ENCODE measurements around the gene HFE.
"Not testable (repeated sequence)": the region's sequence is repeated elsewhere in the genome, so short reads cannot be mapped to it uniquely, and the experiment has no call there.

HFE gene

GRCh38 chr6:26107935-26108334 is 20.7 kb downstream of the HFE start:
- no peak for DNase-seq (ENCODE audit: low read depth in 2 of 2)

- no peak for DNase-seq (ENCODE audit: low read depth in 2 of 2)
Observed at GRCh38 chr6:26109772-26110171, 22.5 kb downstream of the HFE start.

GRCh38 chr6:26113570-26113969 is 26.3 kb downstream of the HFE start:
- no peak for DNase-seq (ENCODE audit: low read depth in 2 of 2)

GRCh38 chr6:26115226-26115625 is 28.0 kb downstream of the HFE start:
- no peak for DNase-seq (ENCODE audit: low read depth in 2 of 2)

GRCh38 chr6:26116267-26116666 is 29.0 kb downstream of the HFE start:
- DNase-seq (ENCODE audit: low read depth in 2 of 2): no peak

DNA sequence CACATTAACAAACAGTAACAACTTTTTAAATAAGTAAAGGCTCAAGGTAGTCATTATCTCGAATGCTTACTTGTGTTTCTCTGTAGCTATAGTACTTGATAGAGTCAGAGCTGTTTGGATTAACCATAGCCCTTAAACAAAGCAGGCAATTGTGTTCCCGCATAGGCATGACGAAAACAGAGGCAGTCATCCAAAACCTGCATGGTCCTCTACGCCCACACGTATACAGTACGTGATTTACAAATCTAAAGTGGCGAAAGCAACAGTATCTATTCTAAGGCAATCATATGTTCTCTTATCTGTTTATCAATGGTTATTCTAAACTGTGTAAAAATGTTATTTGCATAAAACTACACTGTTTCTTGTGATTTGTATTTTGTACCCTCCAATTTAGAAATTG is 31.8 kb downstream of the HFE start:
- DNase-seq (ENCODE audit: low read depth in 2 of 2): no peak

DNA sequence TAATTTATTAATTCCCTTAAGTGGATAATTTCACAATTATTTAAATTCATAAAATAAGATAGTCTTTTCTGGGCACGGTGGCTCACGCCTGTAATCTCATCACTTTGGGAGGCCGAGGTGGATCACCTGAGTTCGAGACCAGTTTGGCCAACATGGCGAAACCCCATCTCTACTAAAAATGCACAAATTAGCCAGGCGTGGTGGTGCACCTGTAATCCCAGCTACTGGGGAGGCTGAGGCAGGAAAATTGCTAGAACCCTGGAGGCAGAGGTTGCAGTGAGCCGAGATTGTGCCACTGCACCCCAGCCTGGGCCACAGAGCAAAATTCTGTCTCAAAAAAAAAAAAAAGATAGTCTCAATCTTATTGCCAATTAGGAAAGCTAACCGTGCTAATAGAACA is 32.9 kb downstream of the HFE start:
- not testable (repeated sequence) for DNase-seq (ENCODE audit: low read depth in 2 of 2)

DNA sequence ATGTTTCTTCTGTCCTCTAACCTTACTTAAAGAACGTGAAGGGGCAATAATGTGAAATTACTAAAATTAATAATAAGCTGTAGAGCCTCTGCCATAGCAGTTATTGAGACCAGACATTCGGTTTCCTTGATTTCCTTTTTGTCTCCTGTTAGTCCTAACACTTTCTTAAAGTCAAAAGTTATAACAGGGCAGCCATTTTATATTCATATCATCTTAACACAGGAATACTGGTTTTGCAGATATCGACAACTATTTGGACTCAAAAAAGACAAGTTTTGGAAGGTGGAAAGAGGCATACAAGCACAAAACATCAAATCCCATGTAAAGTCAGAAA is 33.5 kb downstream of the HFE start:
- no peak for DNase-seq (ENCODE audit: low read depth in 2 of 2)

- no peak for DNase-seq (ENCODE audit: low read depth in 2 of 2)
Observed at GRCh38 chr6:26121141-26122004, 34.1 kb downstream of the HFE start.

GRCh38 chr6:26122005-26122388 is 34.8 kb downstream of the HFE start:
- DNase-seq (ENCODE audit: low read depth in 2 of 2): no peak

GRCh38 chr6:26122402-26122792 is 35.2 kb downstream of the HFE start:
- DNase-seq (ENCODE audit: low read depth in 2 of 2): no peak

- peak; percentile 86 to 95 for DNase-seq (ENCODE audit: low read depth in 2 of 2)
Observed at GRCh38 chr6:26122793-26123674, 35.8 kb downstream of the HFE start.

GRCh38 chr6:26123675-26123946 is 36.4 kb downstream of the HFE start:
- peak in 1 of 2 donors; percentile 54 for DNase-seq (ENCODE audit: low read depth in 2 of 2)

DNA sequence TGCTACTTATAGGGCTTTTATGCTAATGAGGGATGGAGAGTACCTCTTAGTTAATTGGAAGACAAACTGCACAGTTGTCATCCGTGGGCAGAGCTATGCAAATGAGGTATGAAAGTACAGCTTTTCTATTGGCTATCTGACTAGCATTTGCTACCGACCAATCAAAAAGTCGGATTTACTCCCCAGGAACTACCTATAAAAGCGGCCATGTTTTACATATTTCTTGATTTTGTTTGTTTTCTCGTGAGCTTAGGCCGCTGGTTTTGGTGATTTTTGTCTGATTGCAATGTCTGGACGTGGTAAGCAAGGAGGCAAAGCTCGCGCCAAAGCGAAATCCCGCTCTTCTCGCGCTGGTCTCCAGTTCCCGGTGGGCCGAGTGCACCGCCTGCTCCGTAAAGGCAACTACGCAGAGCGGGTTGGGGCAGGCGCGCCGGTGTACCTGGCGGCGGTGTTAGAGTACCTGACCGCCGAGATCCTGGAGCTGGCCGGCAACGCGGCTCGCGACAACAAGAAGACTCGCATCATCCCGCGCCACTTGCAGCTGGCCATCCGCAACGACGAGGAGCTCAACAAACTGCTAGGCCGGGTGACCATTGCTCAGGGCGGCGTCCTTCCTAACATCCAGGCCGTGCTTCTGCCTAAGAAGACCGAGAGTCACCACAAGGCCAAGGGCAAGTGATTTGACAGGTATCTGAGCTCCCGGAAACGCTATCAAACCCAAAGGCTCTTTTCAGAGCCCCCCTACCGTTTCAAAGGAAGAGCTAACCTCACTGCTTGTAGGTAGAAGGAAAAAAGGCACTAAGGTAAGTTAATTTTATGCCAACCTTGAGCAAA is 36.9 kb downstream of the HFE start:
- peak; percentile 49 to 71 for DNase-seq (ENCODE audit: low read depth in 2 of 2)

GRCh38 chr6:26124781-26125685 is 37.8 kb downstream of the HFE start:
- DNase-seq (ENCODE audit: low read depth in 2 of 2): no peak

- no peak for DNase-seq (ENCODE audit: low read depth in 2 of 2)
Observed at GRCh38 chr6:26126394-26127235, 39.4 kb downstream of the HFE start.

DNA sequence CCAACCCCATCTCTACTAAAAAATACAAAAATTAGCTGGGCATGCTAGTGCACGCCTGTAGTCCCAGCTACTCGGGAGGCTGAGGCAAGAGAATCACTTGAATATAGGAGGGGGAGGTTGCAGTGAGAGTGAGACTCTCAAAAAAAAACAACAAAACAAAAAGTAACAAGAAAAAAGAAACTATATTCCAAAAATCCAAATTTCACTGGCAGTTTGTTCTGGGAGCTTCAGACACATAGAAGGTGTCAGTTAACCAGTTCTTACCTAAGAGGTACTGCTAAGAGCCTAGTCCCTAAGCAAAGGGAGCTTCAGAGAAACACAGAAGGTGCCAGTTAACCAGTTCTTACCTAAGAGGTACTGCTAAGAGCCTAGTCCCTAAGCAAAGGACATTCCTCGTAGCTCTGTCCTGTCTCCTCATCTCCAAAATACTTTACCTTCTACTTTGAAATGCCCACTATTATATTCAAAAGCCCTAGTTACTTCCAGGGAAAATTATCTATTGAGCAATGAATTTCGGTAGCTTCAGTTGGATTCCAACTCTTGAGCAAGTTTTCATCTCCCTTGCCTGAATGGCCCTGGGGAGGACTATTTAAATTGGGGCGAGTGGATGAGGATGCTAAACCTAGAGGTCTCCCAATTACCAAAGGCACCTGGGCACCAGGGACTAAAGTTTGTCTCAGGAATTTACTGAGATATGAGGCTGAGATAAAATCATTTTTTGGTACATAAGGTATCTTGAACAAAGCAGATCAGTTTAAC is 41.0 kb downstream of the HFE start:
- no peak for DNase-seq (ENCODE audit: low read depth in 2 of 2)

DNA sequence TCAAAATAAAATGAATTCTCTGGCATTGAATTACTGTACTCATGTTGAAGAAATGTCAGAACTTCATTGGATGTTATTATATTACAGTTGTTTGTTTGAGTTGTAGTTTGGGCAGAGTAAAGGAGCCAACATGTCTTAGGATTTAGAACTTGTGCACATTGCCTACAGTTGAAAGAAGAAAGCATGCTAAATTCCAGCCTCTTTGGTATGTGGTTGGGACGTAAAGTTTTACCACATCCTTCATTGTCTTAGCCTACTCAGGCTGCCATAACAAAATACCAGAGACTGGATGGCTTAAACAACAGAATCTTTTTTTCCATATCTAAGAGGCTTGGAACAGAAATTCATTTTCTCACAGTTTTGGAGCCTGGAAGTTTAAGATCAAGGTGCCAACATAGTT is 42.4 kb downstream of the HFE start:
- no peak for DNase-seq (ENCODE audit: low read depth in 2 of 2)

GRCh38 chr6:26130581-26131249 is 43.5 kb downstream of the HFE start:
- no peak for DNase-seq (ENCODE audit: low read depth in 2 of 2)

All from stimulated activated CD8-positive, alpha-beta memory T cell treated with anti-CD3 and anti-CD28 coated beads, Interleukin-7, amount 100 ng/mL, for 4 hours (primary cell).